Liver (tissue), 9 donors: ENCODE measurements around the gene PBX4. TPM values are rescaled to one million over a fixed set of nuclear protein-coding genes. Genes with fewer than 3 reads are reported as not detected.

Source experiments
- DNase-seq: peaks from one replicate; pipeline ENCODE4 v3.0.0-alpha.2; 2017; ENCODE audit warnings: low spot score
- H3K27ac ChIP-seq, 2 donors: one replicate each; pipeline ENCODE4 v1.7.0; 2013; ENCODE audit warnings: inconsistent platforms in 2 of 2, low read length in 2 of 2, control low read depth in 1 of 2, low read depth in 1 of 2, mild to moderate bottlenecking in 1 of 2
- H3K27me3 ChIP-seq, 4 donors: one replicate each; pipeline versions ENCODE4 v1.6.1 to v1.7.0; 2013; ENCODE audit warnings: low read length in 3 of 4, inconsistent platforms in 1 of 4, mild to moderate bottlenecking in 1 of 4, moderate library complexity in 1 of 4; ENCODE audit not compliant: control insufficient read depth in 4 of 4, insufficient read depth in 4 of 4
- H3K36me3 ChIP-seq, 4 donors: one replicate each; pipeline versions ENCODE4 v1.6.1 to v1.7.0; 2013; ENCODE audit warnings: low read length in 3 of 4, mild to moderate bottlenecking in 3 of 4, low read depth in 1 of 4, moderate library complexity in 1 of 4; ENCODE audit not compliant: control insufficient read depth in 4 of 4, insufficient read depth in 3 of 4
- H3K4me1 ChIP-seq, 4 donors: one replicate each; pipeline versions ENCODE4 v1.6.1 to v1.7.0; 2013; ENCODE audit warnings: low read length in 3 of 4, mild to moderate bottlenecking in 3 of 4, moderate library complexity in 1 of 4; ENCODE audit not compliant: control insufficient read depth in 4 of 4, insufficient read depth in 4 of 4
- H3K4me3 ChIP-seq, 3 donors: one replicate each; pipeline versions ENCODE4 v1.6.1 to v1.7.0; 2013; ENCODE audit warnings: low read length in 3 of 3, control low read depth in 1 of 3, low read depth in 1 of 3, mild to moderate bottlenecking in 1 of 3
- H3K9ac ChIP-seq, 2 donors: one replicate each; pipeline ENCODE4 v1.7.0; 2013; ENCODE audit warnings: low read length in 2 of 2, mild to moderate bottlenecking in 2 of 2, moderate library complexity in 2 of 2, control low read depth in 1 of 2, low read depth in 1 of 2
- H3K9me3 ChIP-seq, 4 donors: one replicate each; pipeline versions ENCODE4 v1.6.1 to v1.7.0; 2013; ENCODE audit warnings: low read length in 3 of 4; ENCODE audit not compliant: control insufficient read depth in 4 of 4
- GABPA ChIP-seq, 2 donors: IDR thresholded peaks in 1 of 2; conservative IDR thresholded peaks in 1 of 2; 2 replicates each; pipeline ENCODE4 v1.6.1; 2016; ENCODE audit warnings: antibody characterized with exemption in 2 of 2, mild to moderate bottlenecking in 1 of 2, moderate library complexity in 1 of 2
- HNF4A ChIP-seq, 2 donors: conservative IDR thresholded peaks; 2 replicates each; pipeline ENCODE4 v1.6.1; 2016; ENCODE audit warnings: antibody characterized with exemption in 2 of 2, mild to moderate bottlenecking in 2 of 2
- NR2F2 ChIP-seq: IDR thresholded peaks from 2 replicates; pipeline ENCODE4 v1.6.1; 2016; ENCODE audit warnings: antibody characterized with exemption
- RAD21 ChIP-seq, 2 donors: IDR thresholded peaks; 2 replicates each; pipeline ENCODE4 v1.6.1; 2016; ENCODE audit warnings: antibody characterized with exemption in 2 of 2, mild to moderate bottlenecking in 2 of 2
- RXRA ChIP-seq, 2 donors: IDR thresholded peaks; 2 replicates each; pipeline ENCODE4 v1.6.1; 2017 to 2018; ENCODE audit warnings: antibody characterized with exemption in 2 of 2, mild to moderate bottlenecking in 1 of 2
- SP1 ChIP-seq: IDR thresholded peaks from 2 replicates; pipeline ENCODE4 v1.6.1; 2018; ENCODE audit warnings: antibody characterized with exemption, mild to moderate bottlenecking
- YY1 ChIP-seq: IDR thresholded peaks from 2 replicates; pipeline ENCODE4 v1.6.1; 2016; ENCODE audit warnings: antibody characterized with exemption, mild to moderate bottlenecking
- WGBS: extraction: QIAGEN DNeasy Blood & Tissue Kit; methylation state at CpG from one replicate; pipeline ENCODE4 v1.1.7; 2013; 5-methylcytosine and 5-hydroxymethylcytosine counted together
- polyA plus RNA-seq, 2 donors: library from polyadenylated mRNA; stranded (reverse) in 1 of 2; unstranded in 1 of 2; fragments of 200-250 nt in 1 of 2; fragments of >200 nt in 1 of 2; fragmentation: Nextera tagmentation in 1 of 2; extraction: Ambion mirVana in 1 of 2; gene quantifications; one replicate each; pipeline versions ENCODE4 v1.2.1 to v1.2.3, GENCODE V29; 2013 to 2015
- total RNA-seq, 2 donors: library from RNA; depleted of rRNA; stranded (reverse); fragments of >200 nt; gene quantifications; one replicate each; pipeline ENCODE4 v1.2.3, GENCODE V29; 2014
- TF ChIP-seq, protein P1 (sequence below): IDR thresholded peaks from 2 replicates; pipeline ENCODE4 v1.6.1; 2016; ENCODE audit warnings: antibody characterized with exemption
- TF ChIP-seq, protein P2 (sequence below): IDR thresholded peaks from 2 replicates; pipeline ENCODE4 v1.6.1; 2016; ENCODE audit warnings: antibody characterized with exemption
- TF ChIP-seq, protein P3 (sequence below): fragments of 150-350 bp; IDR thresholded peaks from 2 replicates; pipeline ENCODE4 v1.5.1; 2017; ENCODE audit warnings: improper control_type of control experiment, low read depth, low read length; ENCODE audit not compliant: missing input control
- TF ChIP-seq, protein P4 (sequence below): IDR thresholded peaks from 2 replicates; pipeline ENCODE4 v1.6.1; 2016; ENCODE audit warnings: antibody characterized with exemption, mild to moderate bottlenecking
- donor health status: healthy.
- donor health status: healthy.
- donor health status: healthy.
- donor health status: healthy.
- donor health status: healthy.

Gene PBX4
- total and polyA plus RNA-seq, 4 donors = 0.19 to 0.59 (median 0.21) TPM; not detected in 1

DNA sequence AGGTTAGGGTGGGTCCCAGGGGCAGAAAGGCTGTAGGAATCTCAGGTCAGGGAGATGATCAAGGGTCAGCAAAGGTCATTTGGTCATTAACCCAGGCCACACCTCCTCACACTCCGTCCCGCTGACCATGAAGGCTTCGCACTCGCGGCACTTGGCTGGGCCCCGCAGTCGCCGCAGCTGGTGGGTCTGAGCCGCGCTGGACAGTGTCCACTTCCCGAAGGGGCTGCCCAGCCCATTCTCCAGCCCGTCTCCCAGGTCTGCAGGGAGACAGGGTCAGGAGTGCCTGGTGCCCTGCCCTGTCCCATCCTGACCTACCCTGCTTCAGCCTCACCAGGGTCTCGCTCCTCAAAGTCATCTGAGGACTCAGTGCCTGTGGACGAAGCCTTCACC lies 16.8 kb upstream of the PBX4 start:
- no peak overlapping the region for H3K9ac ChIP-seq
- WGBS = 99% methylated on average over 14 of the region's 14 CpGs
- no peak overlapping the region for H3K4me3 ChIP-seq
- H3K36me3 ChIP-seq = peaks cover 3 to 11% (median 5%) of the 10 kb centered on the region in 4 donors
- no peaks in the 10 kb centered on the region for H3K9me3 ChIP-seq
- no peaks in the 10 kb centered on the region for H3K27me3 ChIP-seq
- H3K27ac ChIP-seq = no peak overlapping the region
- H3K4me1 ChIP-seq = no peaks in the 10 kb centered on the region
- DNase-seq = no peak
- TF ChIP-seq HNF4A (conservative IDR thresholded peaks at IDR 0.05) (no peak), YY1 (no peak)
- TF ChIP-seq, protein P1, sequence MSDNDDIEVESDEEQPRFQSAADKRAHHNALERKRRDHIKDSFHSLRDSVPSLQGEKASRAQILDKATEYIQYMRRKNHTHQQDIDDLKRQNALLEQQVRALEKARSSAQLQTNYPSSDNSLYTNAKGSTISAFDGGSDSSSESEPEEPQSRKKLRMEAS = no peak
- TF ChIP-seq, protein P2, sequence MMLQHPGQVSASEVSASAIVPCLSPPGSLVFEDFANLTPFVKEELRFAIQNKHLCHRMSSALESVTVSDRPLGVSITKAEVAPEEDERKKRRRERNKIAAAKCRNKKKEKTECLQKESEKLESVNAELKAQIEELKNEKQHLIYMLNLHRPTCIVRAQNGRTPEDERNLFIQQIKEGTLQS = no peak

DNA sequence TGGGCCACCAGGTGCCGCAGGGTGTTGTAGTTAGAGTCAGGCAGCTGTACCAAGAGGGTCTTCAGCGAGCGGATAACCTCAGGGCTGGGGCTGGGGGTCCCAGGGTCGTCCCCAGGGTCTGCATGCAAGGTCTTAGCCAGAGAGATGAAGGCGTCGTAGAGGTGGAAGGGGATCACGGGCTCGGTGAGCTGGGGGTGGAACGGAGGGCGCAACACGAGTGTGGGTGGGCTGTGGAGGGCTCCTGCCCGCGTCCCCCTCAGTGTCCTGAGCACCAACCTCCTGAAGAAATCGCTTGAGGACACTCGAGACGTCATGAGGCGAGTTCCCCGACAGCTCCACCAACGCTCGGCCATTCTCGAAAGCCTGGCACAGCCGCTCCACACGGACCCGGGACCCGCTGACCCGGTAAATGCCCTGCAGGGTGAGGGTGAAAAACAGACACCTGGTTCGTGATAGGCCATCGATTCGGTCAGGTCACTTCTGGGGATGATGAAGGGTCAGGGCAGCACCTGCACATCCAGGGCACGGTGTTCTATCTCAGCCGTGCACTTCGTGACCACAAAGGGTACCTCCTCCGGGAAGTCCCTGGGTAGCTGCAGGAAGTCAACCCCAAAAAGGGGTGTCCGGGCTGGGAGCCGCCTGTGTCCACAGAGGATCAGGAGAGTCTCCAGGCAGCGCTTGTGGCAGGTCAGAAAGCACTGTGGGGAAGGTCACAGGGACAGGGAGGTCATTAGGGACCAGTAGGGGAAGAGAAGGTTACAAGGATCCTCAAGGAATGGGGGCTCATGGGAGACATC lies 16.2 kb upstream of the PBX4 start:
- WGBS = 97% methylated on average over 36 of the region's 36 CpGs
- no peaks in the 10 kb centered on the region for H3K27me3 ChIP-seq
- H3K4me3 ChIP-seq = no peak overlapping the region
- no peak overlapping the region for H3K27ac ChIP-seq
- peaks cover 3 to 12% (median 5%) of the 10 kb centered on the region in 4 donors for H3K36me3 ChIP-seq
- H3K4me1 ChIP-seq = no peaks in the 10 kb centered on the region
- no peak overlapping the region for H3K9ac ChIP-seq
- no peak for TF ChIP-seq RXRA (IDR thresholded peaks at IDR 0.05)
- no peak for TF ChIP-seq NR2F2
- TF ChIP-seq GABPA (IDR thresholded peaks at IDR 0.05 in 1 of 2, conservative IDR thresholded peaks at IDR 0.05 in 1 of 2) = no peak
- TF ChIP-seq, protein P3, sequence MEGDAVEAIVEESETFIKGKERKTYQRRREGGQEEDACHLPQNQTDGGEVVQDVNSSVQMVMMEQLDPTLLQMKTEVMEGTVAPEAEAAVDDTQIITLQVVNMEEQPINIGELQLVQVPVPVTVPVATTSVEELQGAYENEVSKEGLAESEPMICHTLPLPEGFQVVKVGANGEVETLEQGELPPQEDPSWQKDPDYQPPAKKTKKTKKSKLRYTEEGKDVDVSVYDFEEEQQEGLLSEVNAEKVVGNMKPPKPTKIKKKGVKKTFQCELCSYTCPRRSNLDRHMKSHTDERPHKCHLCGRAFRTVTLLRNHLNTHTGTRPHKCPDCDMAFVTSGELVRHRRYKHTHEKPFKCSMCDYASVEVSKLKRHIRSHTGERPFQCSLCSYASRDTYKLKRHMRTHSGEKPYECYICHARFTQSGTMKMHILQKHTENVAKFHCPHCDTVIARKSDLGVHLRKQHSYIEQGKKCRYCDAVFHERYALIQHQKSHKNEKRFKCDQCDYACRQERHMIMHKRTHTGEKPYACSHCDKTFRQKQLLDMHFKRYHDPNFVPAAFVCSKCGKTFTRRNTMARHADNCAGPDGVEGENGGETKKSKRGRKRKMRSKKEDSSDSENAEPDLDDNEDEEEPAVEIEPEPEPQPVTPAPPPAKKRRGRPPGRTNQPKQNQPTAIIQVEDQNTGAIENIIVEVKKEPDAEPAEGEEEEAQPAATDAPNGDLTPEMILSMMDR = no peak
- TF ChIP-seq, protein P4, sequence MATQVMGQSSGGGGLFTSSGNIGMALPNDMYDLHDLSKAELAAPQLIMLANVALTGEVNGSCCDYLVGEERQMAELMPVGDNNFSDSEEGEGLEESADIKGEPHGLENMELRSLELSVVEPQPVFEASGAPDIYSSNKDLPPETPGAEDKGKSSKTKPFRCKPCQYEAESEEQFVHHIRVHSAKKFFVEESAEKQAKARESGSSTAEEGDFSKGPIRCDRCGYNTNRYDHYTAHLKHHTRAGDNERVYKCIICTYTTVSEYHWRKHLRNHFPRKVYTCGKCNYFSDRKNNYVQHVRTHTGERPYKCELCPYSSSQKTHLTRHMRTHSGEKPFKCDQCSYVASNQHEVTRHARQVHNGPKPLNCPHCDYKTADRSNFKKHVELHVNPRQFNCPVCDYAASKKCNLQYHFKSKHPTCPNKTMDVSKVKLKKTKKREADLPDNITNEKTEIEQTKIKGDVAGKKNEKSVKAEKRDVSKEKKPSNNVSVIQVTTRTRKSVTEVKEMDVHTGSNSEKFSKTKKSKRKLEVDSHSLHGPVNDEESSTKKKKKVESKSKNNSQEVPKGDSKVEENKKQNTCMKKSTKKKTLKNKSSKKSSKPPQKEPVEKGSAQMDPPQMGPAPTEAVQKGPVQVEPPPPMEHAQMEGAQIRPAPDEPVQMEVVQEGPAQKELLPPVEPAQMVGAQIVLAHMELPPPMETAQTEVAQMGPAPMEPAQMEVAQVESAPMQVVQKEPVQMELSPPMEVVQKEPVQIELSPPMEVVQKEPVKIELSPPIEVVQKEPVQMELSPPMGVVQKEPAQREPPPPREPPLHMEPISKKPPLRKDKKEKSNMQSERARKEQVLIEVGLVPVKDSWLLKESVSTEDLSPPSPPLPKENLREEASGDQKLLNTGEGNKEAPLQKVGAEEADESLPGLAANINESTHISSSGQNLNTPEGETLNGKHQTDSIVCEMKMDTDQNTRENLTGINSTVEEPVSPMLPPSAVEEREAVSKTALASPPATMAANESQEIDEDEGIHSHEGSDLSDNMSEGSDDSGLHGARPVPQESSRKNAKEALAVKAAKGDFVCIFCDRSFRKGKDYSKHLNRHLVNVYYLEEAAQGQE = no peak
- TF ChIP-seq RAD21 (IDR thresholded peaks at IDR 0.05) = no peak
- TF ChIP-seq, protein P1 = no peak
- TF ChIP-seq SP1 = no peak
- DNase-seq = no peak
- H3K9me3 ChIP-seq = no peaks in the 10 kb centered on the region
